HG03280 (cell line): ENCODE results near the gene ELP2.
"Not testable (repeated sequence)": the region's sequence is repeated elsewhere in the genome, so short reads cannot be mapped to it uniquely, and the experiment has no call there.

Experiments
- ATAC-seq: cut with Tn5 transposase; IDR thresholded peaks from one replicate; pipeline ENCODE4 v1.9.1; 2021; ENCODE audit warnings: mild to moderate bottlenecking, moderate library complexity; ENCODE audit not compliant: unreplicated experiment

The ELP2 gene

GRCh38 chr18:36155851-36156757, 26.4 kb downstream of the ELP2 start:
- ATAC-seq: no peak

GRCh38 chr18:36157441-36157840, 27.7 kb downstream of the ELP2 start:
- ATAC-seq: no peak

GRCh38 chr18:36158266-36158867, 28.7 kb downstream of the ELP2 start:
- no peak for ATAC-seq

- ATAC-seq: no peak
Measured at GRCh38 chr18:36160959-36161371, 31.3 kb downstream of the ELP2 start.

- no peak for ATAC-seq
Measured at GRCh38 chr18:36162981-36163380, 33.3 kb downstream of the ELP2 start.

- ATAC-seq: no peak
Measured at GRCh38 chr18:36167692-36168218, 38.1 kb downstream of the ELP2 start.

- not testable (repeated sequence) for ATAC-seq
Measured at GRCh38 chr18:36168296-36168695, 38.6 kb downstream of the ELP2 start.

- no peak for ATAC-seq
Measured at GRCh38 chr18:36169938-36170337, 40.2 kb downstream of the ELP2 start.

GRCh38 chr18:36175481-36175880, 45.8 kb downstream of the ELP2 start:
- no peak for ATAC-seq

GRCh38 chr18:36176177-36176584, 46.5 kb downstream of the ELP2 start:
- no peak for ATAC-seq

- no peak for ATAC-seq
Measured at GRCh38 chr18:36176711-36177110, 47.0 kb downstream of the ELP2 start.

GRCh38 chr18:36177913-36178312, 48.2 kb downstream of the ELP2 start:
- no peak for ATAC-seq

GRCh38 chr18:36179562-36180355, 50.1 kb downstream of the ELP2 start:
- no peak for ATAC-seq

- no peak for ATAC-seq
Measured at GRCh38 chr18:36181441-36181840, 51.7 kb downstream of the ELP2 start.

- ATAC-seq: no peak
Measured at GRCh38 chr18:36181898-36182506, 52.3 kb downstream of the ELP2 start.

- ATAC-seq: no peak
Measured at GRCh38 chr18:36183033-36183432, 53.3 kb downstream of the ELP2 start.

GRCh38 chr18:36183987-36184386, 54.3 kb downstream of the ELP2 start:
- no peak for ATAC-seq

GRCh38 chr18:36185157-36185556, 55.5 kb downstream of the ELP2 start:
- no peak for ATAC-seq

- ATAC-seq: no peak
Measured at GRCh38 chr18:36185901-36186460, 56.3 kb downstream of the ELP2 start.

- no peak for ATAC-seq
Measured at GRCh38 chr18:36186461-36187192, 56.9 kb downstream of the ELP2 start.
